ENCODE results near the gene TMEM135.

DNA sequence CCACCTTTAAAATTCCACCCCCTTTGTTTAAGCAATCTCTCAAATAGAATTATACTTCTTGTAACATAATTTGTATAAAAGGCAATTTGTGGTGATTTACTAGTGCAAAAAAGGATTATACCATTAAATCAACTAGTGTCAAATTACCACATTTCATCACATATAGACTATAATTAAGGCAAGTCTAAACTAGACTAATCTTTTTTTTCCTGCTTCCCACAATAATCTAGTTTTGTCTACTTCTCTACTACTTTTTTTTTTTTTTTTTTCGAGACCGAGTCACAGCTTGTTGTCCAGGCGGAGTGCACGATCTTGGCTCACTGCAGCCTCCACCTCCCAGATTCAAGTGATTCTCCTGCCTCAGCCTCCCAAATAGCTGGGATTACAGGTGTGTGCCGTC is 46.4 kb upstream of the TMEM135 start:
- TF ChIP-seq CTCF (conservative IDR thresholded peaks at IDR 0.05; ENCODE audit: low read depth, low read length) (no peak), EZH2 (IDR thresholded peaks at IDR 0.05; ENCODE audit: borderline replicate concordance, low read depth, low read length, poor library complexity, severe bottlenecking) (no peak)
